HepG2 (cell line): ENCODE data around the gene GNL3. TPM values are rescaled to one million over a fixed set of nuclear protein-coding genes. Genes with fewer than 3 reads are reported as not detected.

Experiments used
- GATAD1 ChIP-seq: IDR thresholded peaks from 2 replicates; pipeline ENCODE4 v1.6.1; 2016; ENCODE audit warnings: missing genetic modification reagents, missing compliant biosample characterization
- GMEB1 ChIP-seq: sonication (generic); formaldehyde crosslinking; IDR thresholded peaks from 2 replicates; pipeline ENCODE4 v1.5.1; 2020; ENCODE audit warnings: missing genetic modification reagents, mild to moderate bottlenecking, borderline replicate concordance
- HMGA1 ChIP-seq: sonication (generic); formaldehyde crosslinking; conservative IDR thresholded peaks from 2 replicates; pipeline ENCODE4 v1.4.0; 2020; ENCODE audit warnings: missing genetic modification reagents
- MZF1 ChIP-seq: sonication (generic); formaldehyde crosslinking; IDR thresholded peaks from 2 replicates; pipeline ENCODE4 v1.8.1; 2023; ENCODE audit warnings: mild to moderate bottlenecking, missing genetic modification reagents, borderline replicate concordance
- PREB ChIP-seq: sonication (generic); formaldehyde crosslinking; IDR thresholded peaks from 2 replicates; pipeline ENCODE4 v1.4.0; 2020; ENCODE audit warnings: missing genetic modification reagents
- SAFB2 ChIP-seq: sonication (generic); formaldehyde crosslinking; IDR thresholded peaks from 2 replicates; pipeline ENCODE4 v1.5.1; 2020; ENCODE audit warnings: missing genetic modification reagents, low read depth, mild to moderate bottlenecking, borderline replicate concordance
- SP140L ChIP-seq: sonication (generic); formaldehyde crosslinking; IDR thresholded peaks from 2 replicates; pipeline ENCODE4 v1.4.0; 2020; ENCODE audit warnings: missing genetic modification reagents, borderline replicate concordance
- THAP8 ChIP-seq: sonication (generic); formaldehyde crosslinking; IDR thresholded peaks from 2 replicates; pipeline ENCODE4 v1.5.1; 2020; ENCODE audit warnings: missing genetic modification reagents, mild to moderate bottlenecking, borderline replicate concordance
- ZBTB40 ChIP-seq, 2 experiments: fragments of 450-650 bp in 1 of 2; sonication (generic) in 1 of 2; formaldehyde crosslinking in 1 of 2; IDR thresholded peaks; 2 replicates each; pipeline versions ENCODE4 v1.6.1 to v1.8.0; 2016 to 2022; ENCODE audit warnings: antibody characterized with exemption in 1 of 2, mild to moderate bottlenecking in 1 of 2, missing genetic modification reagents in 1 of 2
- ZNF3 ChIP-seq: IDR thresholded peaks from 2 replicates; pipeline ENCODE4 v1.7.0; 2017; ENCODE audit warnings: inconsistent platforms
- ZNF383 ChIP-seq: sonication (generic); formaldehyde crosslinking; IDR thresholded peaks from 2 replicates; pipeline ENCODE4 v1.4.0; 2020; ENCODE audit warnings: missing genetic modification reagents, mild to moderate bottlenecking, borderline replicate concordance
- ZNF547 ChIP-seq: sonication (generic); formaldehyde crosslinking; IDR thresholded peaks from 2 replicates; pipeline ENCODE4 v1.5.1; 2020; ENCODE audit warnings: mild to moderate bottlenecking, missing genetic modification reagents
- ZNF558 ChIP-seq: sonication (generic); formaldehyde crosslinking; IDR thresholded peaks from 2 replicates; pipeline ENCODE4 v1.9.0; 2022; ENCODE audit warnings: mild to moderate bottlenecking, missing genetic modification reagents, borderline replicate concordance
- ZNF562 ChIP-seq: sonication (generic); formaldehyde crosslinking; IDR thresholded peaks from 2 replicates; pipeline ENCODE4 v1.8.0; 2022; ENCODE audit warnings: missing genetic modification reagents, borderline replicate concordance
- ZNF839 ChIP-seq: sonication (generic); formaldehyde crosslinking; IDR thresholded peaks from 2 replicates; pipeline ENCODE4 v1.4.0; 2020; ENCODE audit warnings: missing genetic modification reagents, mild to moderate bottlenecking, borderline replicate concordance
- polyA plus RNA-seq, 8 experiments: library from polyadenylated mRNA; depleted of rRNA in 3 of 8; stranded (reverse) in 7 of 8; unstranded in 1 of 8; fragments of >200 nt; fragmentation: Illumina TruSeq in 4 of 8; extraction: Trizol in 4 of 8; gene quantifications; 2 replicates each; pipeline versions ENCODE4 v1.2.1 to v1.2.3, GENCODE V29; 2011 to 2016; ENCODE audit warnings: low read depth in 4 of 8, missing spikeins in 1 of 8, mixed read lengths in 1 of 8; ENCODE audit not compliant: insufficient read depth in 1 of 8
- total RNA-seq, 5 experiments: library from RNA; depleted of rRNA; stranded (reverse); fragments of >200 nt; fragmentation: Illumina TruSeq; extraction: Trizol; gene quantifications; 2 replicates each; pipeline ENCODE4 v1.2.3, GENCODE V29; 2016; ENCODE audit warnings: low read depth in 1 of 5

GNL3 gene
- total and polyA plus RNA-seq, 2 of the 13 experiments (the other 11 are each of a cell fraction or from before 2014, with no cell fraction given) = 129 to 257 TPM

- TF ChIP-seq GMEB1 (peak; percentile 89), THAP8 (CRISPR knock-in tag) (no peak), ZNF547 (CRISPR knock-in tag) (peak; percentile 85), ZNF558 (peak; percentile 62; the same call in 1 of the 2 replicates), ZNF383 (CRISPR knock-in tag) (no peak), SP140L (CRISPR knock-in tag) (no peak), ZNF3 (CRISPR knock-in tag) (no peak), SAFB2 (CRISPR knock-in tag) (peak; percentile 92), GATAD1 (CRISPR knock-in tag) (peak; percentile 93), HMGA1 (CRISPR knock-in tag) (no peak), PREB (CRISPR knock-in tag) (no peak), ZNF839 (peak; percentile 91), ZBTB40 (IDR thresholded peaks at IDR 0.05) (peak; percentile 64), ZBTB40 (CRISPR knock-in tag; IDR thresholded peaks at IDR 0.05) (peak; percentile 43; the same call in 1 of the 2 replicates), MZF1 (CRISPR knock-in tag) (no peak), ZNF562 (no peak)
These were observed 20.2 kb downstream of the GNL3 start, which contains the start of the genes GLT8D1 and SPCS1 (continued) for GRCh38 chr3:52705688-52706686.
